Loucy (cell line): Measurements from ENCODE around the gene IRF6.

Source experiments
- H2AFZ ChIP-seq: fragments of 200-600 bp; sonication (generic); 2 replicates; pipeline ENCODE4 v1.6.0; 2016; ENCODE audit warnings: antibody characterized with exemption, mild to moderate bottlenecking, low read length, moderate library complexity
- H3F3A ChIP-seq: fragments of 200-600 bp; 2 replicates; pipeline ENCODE4 v1.6.0; 2016; ENCODE audit warnings: antibody characterized with exemption, low read depth, mild to moderate bottlenecking
- H3K27me3 ChIP-seq: fragments of 200-600 bp; sonication (generic); 2 replicates; pipeline ENCODE4 v1.6.1; 2014; ENCODE audit warnings: low read length, mild to moderate bottlenecking; ENCODE audit not compliant: insufficient read depth, poor library complexity, severe bottlenecking
- H3K36me3 ChIP-seq: fragments of 200-600 bp; sonication (generic); 2 replicates; pipeline ENCODE4 v1.6.1; 2016; ENCODE audit warnings: low read length; ENCODE audit not compliant: insufficient read depth
- H3K4me1 ChIP-seq: fragments of 200-600 bp; sonication (generic); 2 replicates; pipeline ENCODE4 v1.5.1; 2014; ENCODE audit warnings: low read length, mild to moderate bottlenecking; ENCODE audit not compliant: insufficient read depth, poor library complexity, severe bottlenecking
- H3K4me2 ChIP-seq: fragments of 200-600 bp; sonication (generic); 2 replicates; pipeline ENCODE4 v1.6.0; 2014; ENCODE audit warnings: antibody characterized with exemption, low read length, low read depth, mild to moderate bottlenecking; ENCODE audit not compliant: poor library complexity, severe bottlenecking
- H3K4me3 ChIP-seq: fragments of 200-600 bp; sonication (generic); 2 replicates; pipeline ENCODE4 v1.5.1; 2014; ENCODE audit warnings: low read length, mild to moderate bottlenecking, mixed read lengths; ENCODE audit not compliant: poor library complexity, severe bottlenecking
- H3K79me2 ChIP-seq: fragments of 200-600 bp; sonication (generic); 2 replicates; pipeline ENCODE4 v1.6.1; 2014; ENCODE audit warnings: low read length; ENCODE audit not compliant: insufficient read depth
- H3K9ac ChIP-seq: fragments of 200-600 bp; sonication (generic); 2 replicates; pipeline ENCODE4 v1.6.0; 2014; ENCODE audit warnings: mild to moderate bottlenecking, low read depth, low read length, moderate library complexity; ENCODE audit not compliant: poor library complexity, severe bottlenecking
- H3K9me2 ChIP-seq: fragments of 200-600 bp; sonication (generic); replicated peaks from 2 replicates; pipeline ENCODE4 v1.6.1; 2016; ENCODE audit warnings: low read depth, low read length, mixed read lengths
- H3K9me3 ChIP-seq: fragments of 200-600 bp; sonication (generic); 2 replicates; pipeline ENCODE4 v1.6.1; 2014; ENCODE audit warnings: mild to moderate bottlenecking, antibody characterized with exemption, low read length, low read depth; ENCODE audit not compliant: insufficient read depth
- H4K20me1 ChIP-seq: fragments of 200-600 bp; sonication (generic); 2 replicates; pipeline ENCODE4 v1.6.0; 2014; ENCODE audit warnings: antibody characterized with exemption, low read length, mild to moderate bottlenecking; ENCODE audit not compliant: insufficient read depth, poor library complexity, severe bottlenecking
- EZH2phosphoT487 ChIP-seq: fragments of 200-600 bp; IDR thresholded peaks from 2 replicates; pipeline ENCODE4 v1.6.1; 2018; ENCODE audit warnings: antibody characterized with exemption, mild to moderate bottlenecking, moderate library complexity, borderline replicate concordance
- TF ChIP-seq, protein P1 (sequence below): fragments of 200-600 bp; sonication (generic); conservative IDR thresholded peaks from 2 replicates; pipeline ENCODE4 v1.5.1; 2014; ENCODE audit warnings: mild to moderate bottlenecking, antibody characterized with exemption, low read length

IRF6 gene

DNA sequence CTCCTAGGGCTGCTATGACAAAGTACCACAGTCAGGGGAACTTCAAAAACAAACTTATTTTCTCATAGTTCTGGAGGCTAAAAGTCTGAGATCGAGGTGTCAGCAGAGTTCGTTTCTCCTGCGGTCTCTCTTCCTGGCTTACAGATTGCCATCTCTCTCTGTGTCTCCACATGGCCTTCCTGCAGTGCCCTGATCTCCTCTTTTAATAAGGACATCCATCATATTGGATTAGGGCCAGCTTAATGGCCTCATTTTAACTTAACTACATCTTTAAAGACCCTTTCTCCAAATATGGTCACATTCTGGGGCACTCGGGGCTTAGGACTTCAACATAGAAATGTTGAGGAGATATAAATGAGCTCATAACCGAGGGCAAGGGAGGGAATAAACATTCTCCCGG is 33.8 kb downstream of the IRF6 start:
- H3K4me3 ChIP-seq: no peak overlapping the region
- H3K9me2 ChIP-seq: no peaks in the 10 kb centered on the region
- TF ChIP-seq, protein P1, sequence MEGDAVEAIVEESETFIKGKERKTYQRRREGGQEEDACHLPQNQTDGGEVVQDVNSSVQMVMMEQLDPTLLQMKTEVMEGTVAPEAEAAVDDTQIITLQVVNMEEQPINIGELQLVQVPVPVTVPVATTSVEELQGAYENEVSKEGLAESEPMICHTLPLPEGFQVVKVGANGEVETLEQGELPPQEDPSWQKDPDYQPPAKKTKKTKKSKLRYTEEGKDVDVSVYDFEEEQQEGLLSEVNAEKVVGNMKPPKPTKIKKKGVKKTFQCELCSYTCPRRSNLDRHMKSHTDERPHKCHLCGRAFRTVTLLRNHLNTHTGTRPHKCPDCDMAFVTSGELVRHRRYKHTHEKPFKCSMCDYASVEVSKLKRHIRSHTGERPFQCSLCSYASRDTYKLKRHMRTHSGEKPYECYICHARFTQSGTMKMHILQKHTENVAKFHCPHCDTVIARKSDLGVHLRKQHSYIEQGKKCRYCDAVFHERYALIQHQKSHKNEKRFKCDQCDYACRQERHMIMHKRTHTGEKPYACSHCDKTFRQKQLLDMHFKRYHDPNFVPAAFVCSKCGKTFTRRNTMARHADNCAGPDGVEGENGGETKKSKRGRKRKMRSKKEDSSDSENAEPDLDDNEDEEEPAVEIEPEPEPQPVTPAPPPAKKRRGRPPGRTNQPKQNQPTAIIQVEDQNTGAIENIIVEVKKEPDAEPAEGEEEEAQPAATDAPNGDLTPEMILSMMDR: no peak
- no peak for TF ChIP-seq EZH2phosphoT487
- H3K79me2 ChIP-seq: peaks cover 25% of the 10 kb centered on the region
- no peaks in the 10 kb centered on the region for H3K9me3 ChIP-seq
- no peak overlapping the region for H2AFZ ChIP-seq
- H3F3A ChIP-seq: peaks cover 23% of the 10 kb centered on the region
- no peaks in the 10 kb centered on the region for H3K27me3 ChIP-seq
- no peak overlapping the region for H3K9ac ChIP-seq
- no peak overlapping the region for H3K4me2 ChIP-seq
- H3K4me1 ChIP-seq: peaks cover 28% of the 10 kb centered on the region
- peaks cover 5% of the 10 kb centered on the region for H4K20me1 ChIP-seq
- peaks cover 33% of the 10 kb centered on the region for H3K36me3 ChIP-seq

- H3K79me2 ChIP-seq: peaks cover 25% of the 10 kb centered on the region
- H3K4me2 ChIP-seq: peak overlapping the region; percentile 99
- H3K4me1 ChIP-seq: peaks cover 38% of the 10 kb centered on the region
- H3F3A ChIP-seq: peaks cover 23% of the 10 kb centered on the region
- H4K20me1 ChIP-seq: peaks cover 5% of the 10 kb centered on the region
- no peaks in the 10 kb centered on the region for H3K27me3 ChIP-seq
- peak overlapping the region; percentile 89 for H3K4me3 ChIP-seq
- H3K36me3 ChIP-seq: peaks cover 21% of the 10 kb centered on the region
- no peak overlapping the region for H3K9ac ChIP-seq
- TF ChIP-seq, protein P1: no peak
- TF ChIP-seq EZH2phosphoT487: no peak
- no peaks in the 10 kb centered on the region for H3K9me2 ChIP-seq
- H2AFZ ChIP-seq: no peak overlapping the region
- no peaks in the 10 kb centered on the region for H3K9me3 ChIP-seq
Observed at GRCh38 chr1:209770636-209771415, 35.1 kb downstream of the IRF6 start.

DNA sequence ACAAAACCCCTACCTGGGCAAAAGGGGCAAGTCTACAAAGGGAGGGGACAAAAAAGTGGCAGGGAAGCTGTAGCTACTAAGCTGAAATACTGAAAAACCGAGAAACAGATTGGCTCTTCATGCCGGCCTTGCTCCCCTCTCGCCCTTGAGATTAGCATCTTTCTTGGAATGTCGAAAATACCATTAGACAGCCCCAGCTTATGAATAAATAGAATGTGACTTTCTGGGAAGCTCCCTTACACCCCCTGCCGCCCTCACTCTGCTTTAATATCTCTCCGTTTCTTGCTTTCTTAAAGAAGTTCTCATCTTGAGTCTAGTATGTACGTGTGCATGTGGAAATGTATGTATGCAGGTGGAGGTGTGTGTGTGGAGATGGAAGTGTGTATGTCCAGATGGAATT is 36.0 kb downstream of the IRF6 start:
- Histone ChIP-seq H2AFZ (no peak overlapping the region), H3K4me3 (peak overlapping the region; percentile 89), H3K4me2 (peak overlapping the region; percentile 99), H3K9me3 (no peaks in the 10 kb centered on the region), H3K9ac (peak overlapping the region; percentile 94), H3K4me1 (peaks cover 38% of the 10 kb centered on the region), H3K36me3 (peaks cover 13% of the 10 kb centered on the region; the same call in 1 of the 2 replicates), H3F3A (peaks cover 23% of the 10 kb centered on the region), H4K20me1 (peaks cover 5% of the 10 kb centered on the region), H3K27me3 (no peaks in the 10 kb centered on the region), H3K9me2 (no peaks in the 10 kb centered on the region), H3K79me2 (peaks cover 25% of the 10 kb centered on the region)
- no peak for TF ChIP-seq EZH2phosphoT487
- TF ChIP-seq, protein P1: peak; percentile 30
